GM12872 (cell line): ENCODE results near the gene INTS6L.
A peak's percentile ranks its signal among the peaks of the same experiment; 100 is the strongest.

Experiments used
- CTCF ChIP-seq: IDR thresholded peaks from 3 replicates; pipeline ENCODE4 v1.5.1; 2011; ENCODE audit warnings: low read depth, mild to moderate bottlenecking, low read length, moderate library complexity; ENCODE audit not compliant: insufficient read depth

INTS6L gene

GRCh38 chrX:135543924-135544323 is 23.5 kb downstream of the INTS6L start:
- TF ChIP-seq CTCF: peak; percentile 47

GRCh38 chrX:135544338-135544948 is 24.0 kb downstream of the INTS6L start:
- no peak; the same call in 2 of the 3 replicates for TF ChIP-seq CTCF

GRCh38 chrX:135547767-135548166 is 27.3 kb downstream of the INTS6L start:
- TF ChIP-seq CTCF: no peak

- no peak for TF ChIP-seq CTCF
These were observed 29.1 kb downstream of the INTS6L start for GRCh38 chrX:135549519-135549918.

- TF ChIP-seq CTCF: no peak
These were observed 35.6 kb downstream of the INTS6L start for GRCh38 chrX:135556055-135556454.

GRCh38 chrX:135557344-135557743 is 36.9 kb downstream of the INTS6L start:
- TF ChIP-seq CTCF: no peak

- TF ChIP-seq CTCF: 0 out of 3 replicates have a peak, but pooled peaks have one; percentile 15
These were observed 52.0 kb downstream of the INTS6L start for GRCh38 chrX:135572436-135572835.
